HEK293 (cell line): ENCODE data around the gene CMAS.

Source experiments
- CTCF ChIA-PET: fragments of 350-600 bp; formaldehyde crosslinking; extraction: SDS; loops from one replicate; lab custom pipeline; 2021; ENCODE audit warnings: antibody characterized with exemption; lab: Yijun Ruan, JAX
- POLR2A ChIA-PET: fragments of 300-600 bp; formaldehyde crosslinking; extraction: SDS; loops from one replicate; lab custom pipeline; 2020; ENCODE audit warnings: antibody characterized with exemption, inconsistent platforms; lab: Yijun Ruan, JAX
- H3K27ac ChIP-seq: fragments of 200-500 bp; sonication (Bioruptor generic); 2 replicates; pipeline ENCODE4 v1.5.1; 2014; ENCODE audit warnings: low read depth, low read length, control low read depth, inconsistent platforms; ENCODE audit errors: extremely low read depth
- H3K36me3 ChIP-seq, 2 experiments: fragments of 200-500 bp in 1 of 2; sonication (Bioruptor generic) in 1 of 2; 1 replicate in 1 of 2; 2 replicates in 1 of 2; pipeline ENCODE4 v1.5.1; 2014 to 2017; ENCODE audit warnings: inconsistent platforms in 2 of 2, low read length in 2 of 2; ENCODE audit not compliant: control insufficient read depth in 2 of 2, insufficient read depth in 1 of 2
- H3K4me1 ChIP-seq: fragments of 200-500 bp; sonication (Bioruptor generic); 2 replicates; pipeline ENCODE4 v1.5.1; 2014; ENCODE audit warnings: mild to moderate bottlenecking, low read length, inconsistent platforms; ENCODE audit not compliant: control insufficient read depth, insufficient read depth
- H3K4me3 ChIP-seq: 2 replicates; pipeline ENCODE4 v1.5.1; 2011; ENCODE audit warnings: low read depth, mild to moderate bottlenecking, control low read depth, low read length, moderate library complexity
- H3K9me3 ChIP-seq: fragments of 200-500 bp; sonication (Bioruptor generic); 2 replicates; pipeline ENCODE4 v1.5.1; 2014; ENCODE audit warnings: low read depth, low read length, inconsistent platforms; ENCODE audit not compliant: control insufficient read depth, insufficient read depth
- IKZF3 ChIP-seq: fragments of 450-650 bp; IDR thresholded peaks from 2 replicates; pipeline ENCODE4 v1.5.0; 2018; ENCODE audit warnings: missing biosample characterization, mild to moderate bottlenecking, missing genetic modification characterization, moderate library complexity
- PRDM1 ChIP-seq: fragments of 450-650 bp; formaldehyde crosslinking; IDR thresholded peaks from 2 replicates; pipeline ENCODE4; 2016; ENCODE audit warnings: missing biosample characterization, missing genetic modification characterization
- SCRT2 ChIP-seq: fragments of 450-650 bp; formaldehyde crosslinking; IDR thresholded peaks from 2 replicates; pipeline ENCODE4 v1.5.1; 2016; ENCODE audit warnings: missing biosample characterization, missing genetic modification characterization
- SP2 ChIP-seq: fragments of 450-650 bp; formaldehyde crosslinking; IDR thresholded peaks from 2 replicates; pipeline ENCODE4 v1.5.1; 2016; ENCODE audit warnings: missing biosample characterization, missing genetic modification characterization
- ZEB2 ChIP-seq: fragments of 450-650 bp; formaldehyde crosslinking; IDR thresholded peaks from 2 replicates; pipeline ENCODE4 v1.5.1; 2016; ENCODE audit warnings: missing biosample characterization, missing genetic modification characterization
- ZNF155 ChIP-seq: fragments of 450-650 bp; formaldehyde crosslinking; IDR thresholded peaks from 2 replicates; pipeline ENCODE4 v1.5.1; 2016; ENCODE audit warnings: missing biosample characterization, missing genetic modification characterization
- ZNF16 ChIP-seq: fragments of 450-650 bp; formaldehyde crosslinking; IDR thresholded peaks from 2 replicates; pipeline ENCODE4 v1.5.1; 2016; ENCODE audit warnings: low read depth, missing biosample characterization, missing genetic modification characterization
- ZNF174 ChIP-seq: fragments of 450-650 bp; formaldehyde crosslinking; IDR thresholded peaks from 2 replicates; pipeline ENCODE4 v1.5.0; 2017; ENCODE audit warnings: missing biosample characterization, mild to moderate bottlenecking, missing genetic modification characterization
- ZNF211 ChIP-seq: fragments of 450-650 bp; formaldehyde crosslinking; IDR thresholded peaks from 2 replicates; pipeline ENCODE4 v1.5.1; 2016; ENCODE audit warnings: low read depth, missing biosample characterization, missing genetic modification characterization
- ZNF221 ChIP-seq: fragments of 450-650 bp; formaldehyde crosslinking; IDR thresholded peaks from 2 replicates; pipeline ENCODE4 v1.5.1; 2017; ENCODE audit warnings: missing biosample characterization, missing genetic modification characterization, borderline replicate concordance
- ZNF274 ChIP-seq, 2 experiments: fragments of 200-500 bp in 1 of 2; fragments of 450-650 bp in 1 of 2; sonication (Bioruptor generic) in 1 of 2; formaldehyde crosslinking in 1 of 2; IDR thresholded peaks; 2 replicates each; pipeline versions ENCODE4 v1.5.1 to v1.6.1; 2014 to 2016; ENCODE audit warnings: borderline replicate concordance in 1 of 2, inconsistent platforms in 1 of 2, low read length in 1 of 2, missing biosample characterization in 1 of 2, missing genetic modification characterization in 1 of 2
- ZNF391 ChIP-seq: fragments of 450-650 bp; formaldehyde crosslinking; IDR thresholded peaks from 2 replicates; pipeline ENCODE4 v1.5.1; 2016; ENCODE audit warnings: low read depth, missing biosample characterization, missing genetic modification characterization, borderline replicate concordance
- ZNF404 ChIP-seq: fragments of 450-650 bp; formaldehyde crosslinking; IDR thresholded peaks from 2 replicates; pipeline ENCODE4 v1.5.1; 2017; ENCODE audit warnings: missing biosample characterization, missing genetic modification characterization
- ZNF530 ChIP-seq: fragments of 450-650 bp; formaldehyde crosslinking; IDR thresholded peaks from 2 replicates; pipeline ENCODE4 v1.5.1; 2016; ENCODE audit warnings: low read depth, missing biosample characterization, missing genetic modification characterization
- ZNF561 ChIP-seq: fragments of 450-650 bp; IDR thresholded peaks from 2 replicates; pipeline ENCODE4 v1.5.1; 2018; ENCODE audit warnings: missing biosample characterization, missing genetic modification characterization, borderline replicate concordance
- ZNF600 ChIP-seq: fragments of 450-650 bp; formaldehyde crosslinking; IDR thresholded peaks from 2 replicates; pipeline ENCODE4 v1.5.1; 2016; ENCODE audit warnings: missing biosample characterization, missing genetic modification characterization
- ZNF626 ChIP-seq: fragments of 450-650 bp; sonication (Bioruptor Pico); formaldehyde crosslinking; IDR thresholded peaks from 2 replicates; pipeline ENCODE4 v1.5.1; 2018; ENCODE audit warnings: missing biosample characterization, missing genetic modification characterization, inconsistent platforms
- ZNF654 ChIP-seq: fragments of 450-650 bp; formaldehyde crosslinking; IDR thresholded peaks from 2 replicates; pipeline ENCODE4 v1.5.1; 2016; ENCODE audit warnings: low read depth, missing biosample characterization, missing genetic modification characterization
- ZNF76 ChIP-seq: fragments of 450-650 bp; formaldehyde crosslinking; IDR thresholded peaks from 2 replicates; pipeline ENCODE4; 2016; ENCODE audit warnings: low read depth, missing biosample characterization, missing genetic modification characterization, borderline replicate concordance
- ZNF768 ChIP-seq: fragments of 450-650 bp; formaldehyde crosslinking; IDR thresholded peaks from 2 replicates; pipeline ENCODE4 v1.5.1; 2018; ENCODE audit warnings: missing biosample characterization, mild to moderate bottlenecking, missing genetic modification characterization
- ZSCAN16 ChIP-seq: fragments of 450-650 bp; formaldehyde crosslinking; IDR thresholded peaks from 2 replicates; pipeline ENCODE4 v1.5.1; 2016; ENCODE audit warnings: missing biosample characterization, missing genetic modification characterization
- TF ChIP-seq, protein P1 (sequence below): fragments of 450-650 bp; formaldehyde crosslinking; IDR thresholded peaks from 2 replicates; pipeline ENCODE4 v1.5.1; 2016; ENCODE audit warnings: missing biosample characterization, missing genetic modification characterization, low read depth
- TF ChIP-seq, protein P2 (sequence below): fragments of 450-650 bp; formaldehyde crosslinking; IDR thresholded peaks from 2 replicates; pipeline ENCODE4 v1.5.1; 2016; ENCODE audit warnings: missing biosample characterization, missing genetic modification characterization

The CMAS gene

DNA sequence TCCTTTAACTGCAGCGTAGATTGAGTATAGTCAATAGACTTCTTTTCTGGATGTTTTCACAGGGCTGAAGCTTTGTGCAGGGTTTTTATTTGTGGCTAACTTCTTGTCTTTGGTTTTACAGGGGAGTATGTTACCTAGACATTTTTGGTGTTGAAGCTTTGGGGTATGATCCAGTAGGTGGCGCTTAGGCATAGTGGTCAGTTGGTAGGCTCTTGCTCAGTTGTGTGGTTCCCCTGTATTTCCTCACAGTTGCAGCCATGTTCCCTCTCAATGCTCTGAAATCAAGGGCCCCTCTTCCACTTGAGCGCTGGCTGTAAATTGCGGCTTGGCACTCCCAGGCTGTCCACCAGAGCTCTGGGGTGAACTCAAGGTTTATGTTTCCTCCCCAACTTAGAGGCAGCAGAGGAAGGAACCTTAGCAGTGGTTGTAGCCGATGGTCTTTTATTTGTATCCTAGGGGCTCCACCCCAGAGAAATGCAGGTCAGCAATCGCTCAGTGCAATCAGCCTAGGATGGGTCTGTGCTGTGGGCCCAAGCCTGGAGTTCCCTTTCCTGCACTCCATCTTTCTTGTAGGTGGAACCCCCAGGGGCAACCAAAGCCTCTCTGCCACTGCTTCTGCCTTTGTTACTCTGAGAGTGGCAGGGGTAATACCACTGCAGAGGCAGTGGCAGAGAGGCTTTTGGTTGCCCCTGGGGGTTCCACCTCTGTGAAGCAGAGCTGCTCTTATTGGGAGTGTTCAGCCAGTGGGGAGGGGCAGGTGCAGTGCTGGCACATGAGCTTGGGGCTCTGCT, 55.1 kb downstream of the CMAS start:
- Histone ChIP-seq H3K9me3 (no peaks in the 10 kb centered on the region), H3K36me3 (no peaks in the 10 kb centered on the region), H3K27ac (no peak overlapping the region), H3K4me3 (no peak overlapping the region), H3K4me1 (no peaks in the 10 kb centered on the region)
- POLR2A ChIA-PET = no interaction called here
- TF ChIP-seq ZNF600 (tag by site-specific recombination) (no peak), ZNF626 (tag by site-specific recombination) (no peak), ZNF654 (tag by site-specific recombination) (peak; percentile 59), ZNF211 (tag by site-specific recombination) (no peak)
- CTCF ChIA-PET = interaction anchor here (0.5 to 1.3 kb wide), 4 partner anchors 13 to 457 kb away, joined by 3 to 4 read pairs (median 3); no protein-coding TSS in a partner anchor

DNA sequence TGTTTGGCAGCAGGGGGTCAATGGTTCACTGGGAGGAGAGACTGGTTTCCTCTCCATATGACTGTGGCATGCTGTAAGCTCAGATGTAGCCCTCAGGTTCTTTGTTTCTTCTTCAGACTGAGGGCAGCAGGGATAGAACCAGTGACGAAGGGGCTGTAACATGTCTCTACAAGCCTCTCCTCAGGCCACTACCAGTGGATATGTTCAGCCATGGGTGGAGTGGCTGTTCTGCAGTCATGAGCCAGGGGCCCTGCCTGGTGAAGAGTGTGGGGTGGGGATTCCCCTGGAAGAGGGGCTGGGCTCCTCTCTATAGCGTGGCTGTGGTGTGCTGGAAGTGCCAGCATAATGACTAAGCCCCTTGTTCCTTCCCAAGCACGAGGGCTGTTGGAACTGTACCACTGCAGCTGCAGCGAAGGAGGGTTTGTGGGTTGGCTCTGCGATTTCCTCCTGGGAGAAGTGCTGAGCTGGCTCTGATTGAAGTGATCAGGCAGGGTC, 55.8 kb downstream of the CMAS start:
- no peak for TF ChIP-seq ZNF221 (tag by site-specific recombination)
- no peak for TF ChIP-seq ZNF391 (tag by site-specific recombination)
- no peak for TF ChIP-seq ZNF768 (tag by site-specific recombination)
- TF ChIP-seq, all 188 proteins: peak for 0
- H3K4me3 ChIP-seq = no peak overlapping the region

DNA sequence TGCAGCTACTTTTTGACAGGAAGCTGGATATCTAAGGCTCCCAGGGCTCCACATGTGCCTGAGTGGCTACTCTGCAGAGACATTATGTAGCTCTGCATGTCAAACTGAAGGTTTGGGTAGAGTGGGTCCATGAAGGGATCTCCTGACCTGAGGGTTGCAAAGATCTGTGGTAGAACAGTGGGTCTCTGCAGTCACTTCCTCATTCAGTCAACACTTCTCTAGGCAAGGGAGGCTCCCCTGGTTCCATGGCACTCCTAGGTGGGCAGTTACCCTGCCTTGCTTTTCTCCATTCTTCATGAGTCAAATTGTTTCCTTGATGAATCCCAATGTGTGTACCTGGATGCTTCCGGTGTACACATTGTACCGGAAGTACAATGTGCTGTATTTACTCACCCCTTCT, 57.4 kb downstream of the CMAS start:
- H3K27ac ChIP-seq = no peak overlapping the region
- TF ChIP-seq, protein P1, sequence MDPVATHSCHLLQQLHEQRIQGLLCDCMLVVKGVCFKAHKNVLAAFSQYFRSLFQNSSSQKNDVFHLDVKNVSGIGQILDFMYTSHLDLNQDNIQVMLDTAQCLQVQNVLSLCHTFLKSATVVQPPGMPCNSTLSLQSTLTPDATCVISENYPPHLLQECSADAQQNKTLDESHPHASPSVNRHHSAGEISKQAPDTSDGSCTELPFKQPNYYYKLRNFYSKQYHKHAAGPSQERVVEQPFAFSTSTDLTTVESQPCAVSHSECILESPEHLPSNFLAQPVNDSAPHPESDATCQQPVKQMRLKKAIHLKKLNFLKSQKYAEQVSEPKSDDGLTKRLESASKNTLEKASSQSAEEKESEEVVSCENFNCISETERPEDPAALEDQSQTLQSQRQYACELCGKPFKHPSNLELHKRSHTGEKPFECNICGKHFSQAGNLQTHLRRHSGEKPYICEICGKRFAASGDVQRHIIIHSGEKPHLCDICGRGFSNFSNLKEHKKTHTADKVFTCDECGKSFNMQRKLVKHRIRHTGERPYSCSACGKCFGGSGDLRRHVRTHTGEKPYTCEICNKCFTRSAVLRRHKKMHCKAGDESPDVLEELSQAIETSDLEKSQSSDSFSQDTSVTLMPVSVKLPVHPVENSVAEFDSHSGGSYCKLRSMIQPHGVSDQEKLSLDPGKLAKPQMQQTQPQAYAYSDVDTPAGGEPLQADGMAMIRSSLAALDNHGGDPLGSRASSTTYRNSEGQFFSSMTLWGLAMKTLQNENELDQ = no peak
- TF ChIP-seq ZNF561 (tag by site-specific recombination) (no peak), PRDM1 (no peak), ZNF404 (tag by site-specific recombination) (no peak)
- CTCF ChIA-PET = no interaction called here
- no peaks in the 10 kb centered on the region for H3K9me3 ChIP-seq
- POLR2A ChIA-PET = no interaction called here
- no peaks in the 10 kb centered on the region for H3K4me1 ChIP-seq
- H3K4me3 ChIP-seq = no peak overlapping the region
- H3K36me3 ChIP-seq = no peaks in the 10 kb centered on the region

More for the DNA sequence above, 55.8 kb downstream of the CMAS start:
- POLR2A ChIA-PET = no interaction called here
- Histone ChIP-seq H3K4me1 (no peaks in the 10 kb centered on the region), H3K27ac (no peak overlapping the region), H3K9me3 (no peaks in the 10 kb centered on the region), H3K36me3 (no peaks in the 10 kb centered on the region)
- CTCF ChIA-PET = interaction anchor here (0.5 to 1.2 kb wide), 3 partner anchors 16 to 528 kb away, joined by 3 to 4 read pairs (median 3); no protein-coding TSS in a partner anchor

DNA sequence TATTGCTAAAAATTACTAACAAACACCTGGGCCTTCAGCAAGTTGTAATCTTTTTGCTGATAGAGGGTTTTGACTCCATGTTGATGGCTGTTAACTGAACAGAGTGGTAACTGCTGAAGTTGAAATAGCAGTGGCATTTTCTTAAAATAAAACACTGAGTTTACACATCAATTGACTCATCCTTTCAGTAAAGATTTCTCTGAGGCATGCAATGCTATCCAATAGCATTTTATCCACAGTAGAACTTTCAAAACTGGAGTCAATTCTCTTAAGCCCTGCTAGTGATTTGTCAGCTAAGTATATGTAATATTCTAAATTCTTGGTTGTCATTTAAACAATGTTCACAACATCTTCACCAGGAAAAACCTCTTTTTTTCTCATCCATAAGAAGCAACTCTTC, 59.5 kb downstream of the CMAS start:
- H3K4me1 ChIP-seq = no peaks in the 10 kb centered on the region
- H3K27ac ChIP-seq = no peak overlapping the region
- no peaks in the 10 kb centered on the region for H3K9me3 ChIP-seq
- no peaks in the 10 kb centered on the region for H3K36me3 ChIP-seq
- no peak overlapping the region for H3K4me3 ChIP-seq
- CTCF ChIA-PET = no interaction called here
- POLR2A ChIA-PET = no interaction called here
- TF ChIP-seq ZNF530 (tag by site-specific recombination) = no peak
- TF ChIP-seq ZSCAN16 (tag by site-specific recombination) = no peak
- TF ChIP-seq, protein P2, sequence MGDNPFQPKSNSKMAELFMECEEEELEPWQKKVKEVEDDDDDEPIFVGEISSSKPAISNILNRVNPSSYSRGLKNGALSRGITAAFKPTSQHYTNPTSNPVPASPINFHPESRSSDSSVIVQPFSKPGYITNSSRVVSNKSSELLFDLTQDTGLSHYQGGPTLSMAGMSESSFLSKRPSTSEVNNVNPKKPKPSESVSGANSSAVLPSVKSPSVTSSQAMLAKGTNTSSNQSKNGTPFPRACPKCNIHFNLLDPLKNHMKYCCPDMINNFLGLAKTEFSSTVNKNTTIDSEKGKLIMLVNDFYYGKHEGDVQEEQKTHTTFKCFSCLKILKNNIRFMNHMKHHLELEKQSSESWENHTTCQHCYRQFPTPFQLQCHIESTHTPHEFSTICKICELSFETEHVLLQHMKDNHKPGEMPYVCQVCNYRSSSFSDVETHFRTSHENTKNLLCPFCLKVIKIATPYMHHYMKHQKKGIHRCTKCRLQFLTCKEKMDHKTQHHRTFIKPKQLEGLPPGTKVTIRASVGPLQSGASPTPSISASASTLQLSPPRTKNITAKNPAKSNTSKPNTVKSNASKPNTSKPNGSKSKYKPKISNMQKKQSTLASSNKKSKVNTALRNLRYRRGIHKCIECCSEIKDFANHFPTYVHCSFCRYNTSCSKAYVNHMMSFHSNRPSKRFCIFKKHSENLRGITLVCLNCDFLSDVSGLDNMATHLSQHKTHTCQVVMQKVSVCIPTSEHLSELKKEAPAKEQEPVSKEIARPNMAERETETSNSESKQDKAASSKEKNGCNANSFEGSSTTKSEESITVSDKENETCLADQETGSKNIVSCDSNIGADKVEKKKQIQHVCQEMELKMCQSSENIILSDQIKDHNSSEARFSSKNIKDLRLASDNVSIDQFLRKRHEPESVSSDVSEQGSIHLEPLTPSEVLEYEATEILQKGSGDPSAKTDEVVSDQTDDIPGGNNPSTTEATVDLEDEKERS (tag by site-specific recombination) = no peak
- no peak for TF ChIP-seq SP2 (tag by site-specific recombination)
- no peak for TF ChIP-seq ZNF274 (IDR thresholded peaks at IDR 0.05; ENCODE audit: low read length)
- no peak for TF ChIP-seq ZNF274 (tag by site-specific recombination; IDR thresholded peaks at IDR 0.05; ENCODE audit: borderline replicate concordance)
- TF ChIP-seq ZNF174 (tag by site-specific recombination) = no peak
- TF ChIP-seq ZNF16 (tag by site-specific recombination) = no peak
- TF ChIP-seq ZNF76 (tag by site-specific recombination) = no peak
- TF ChIP-seq ZEB2 (tag by site-specific recombination) = no peak
- no peak for TF ChIP-seq IKZF3 (tag by site-specific recombination)
- TF ChIP-seq ZNF155 = no peak
- TF ChIP-seq SCRT2 = no peak
